ENCODE measurements around the gene ASS1.

DNA sequence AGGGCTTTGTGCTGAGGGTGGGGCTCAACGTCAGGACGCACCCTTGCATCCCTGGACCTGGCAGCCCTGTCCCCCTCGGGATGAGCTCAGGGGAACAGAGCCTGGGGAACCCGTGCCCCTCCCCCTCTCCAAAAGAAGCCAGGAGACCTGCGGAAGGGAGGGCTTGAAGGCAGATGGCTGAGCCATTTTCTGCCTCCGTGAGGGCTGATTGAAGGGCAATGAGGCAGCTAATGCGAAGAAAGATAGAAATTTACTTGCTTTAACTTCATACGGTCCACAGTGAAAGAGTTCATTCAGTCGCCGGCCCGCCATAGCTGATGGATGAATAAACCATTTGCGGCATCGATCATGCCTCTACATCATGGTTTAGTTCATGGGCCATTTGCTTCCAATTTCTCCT is 28.8 kb downstream of the ASS1 start:
- TF ChIP-seq, protein P1, sequence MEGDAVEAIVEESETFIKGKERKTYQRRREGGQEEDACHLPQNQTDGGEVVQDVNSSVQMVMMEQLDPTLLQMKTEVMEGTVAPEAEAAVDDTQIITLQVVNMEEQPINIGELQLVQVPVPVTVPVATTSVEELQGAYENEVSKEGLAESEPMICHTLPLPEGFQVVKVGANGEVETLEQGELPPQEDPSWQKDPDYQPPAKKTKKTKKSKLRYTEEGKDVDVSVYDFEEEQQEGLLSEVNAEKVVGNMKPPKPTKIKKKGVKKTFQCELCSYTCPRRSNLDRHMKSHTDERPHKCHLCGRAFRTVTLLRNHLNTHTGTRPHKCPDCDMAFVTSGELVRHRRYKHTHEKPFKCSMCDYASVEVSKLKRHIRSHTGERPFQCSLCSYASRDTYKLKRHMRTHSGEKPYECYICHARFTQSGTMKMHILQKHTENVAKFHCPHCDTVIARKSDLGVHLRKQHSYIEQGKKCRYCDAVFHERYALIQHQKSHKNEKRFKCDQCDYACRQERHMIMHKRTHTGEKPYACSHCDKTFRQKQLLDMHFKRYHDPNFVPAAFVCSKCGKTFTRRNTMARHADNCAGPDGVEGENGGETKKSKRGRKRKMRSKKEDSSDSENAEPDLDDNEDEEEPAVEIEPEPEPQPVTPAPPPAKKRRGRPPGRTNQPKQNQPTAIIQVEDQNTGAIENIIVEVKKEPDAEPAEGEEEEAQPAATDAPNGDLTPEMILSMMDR (conservative IDR thresholded peaks at IDR 0.05; ENCODE audit: low read depth, low read length), result no peak
- no peak for TF ChIP-seq EZH2 (IDR thresholded peaks at IDR 0.05; ENCODE audit: borderline replicate concordance, low read depth, low read length, poor library complexity, severe bottlenecking)
